Urothelium cell line (cell line): Measurements from ENCODE around the gene FA2H.
"Not testable (repeated sequence)": the region's sequence is repeated elsewhere in the genome, so short reads cannot be mapped to it uniquely, and the experiment has no call there.

Source experiments
- DNase-seq: peaks from one replicate; pipeline ENCODE4 v3.0.0; 2011; ENCODE audit warnings: low spot score, mixed read lengths
- FAIRE-seq: peaks from 2 replicates; lab custom pipeline; 2011; peaks lifted over from hg19 to GRCh38; lab: Jason Lieb, UNC

Gene FA2H

DNA sequence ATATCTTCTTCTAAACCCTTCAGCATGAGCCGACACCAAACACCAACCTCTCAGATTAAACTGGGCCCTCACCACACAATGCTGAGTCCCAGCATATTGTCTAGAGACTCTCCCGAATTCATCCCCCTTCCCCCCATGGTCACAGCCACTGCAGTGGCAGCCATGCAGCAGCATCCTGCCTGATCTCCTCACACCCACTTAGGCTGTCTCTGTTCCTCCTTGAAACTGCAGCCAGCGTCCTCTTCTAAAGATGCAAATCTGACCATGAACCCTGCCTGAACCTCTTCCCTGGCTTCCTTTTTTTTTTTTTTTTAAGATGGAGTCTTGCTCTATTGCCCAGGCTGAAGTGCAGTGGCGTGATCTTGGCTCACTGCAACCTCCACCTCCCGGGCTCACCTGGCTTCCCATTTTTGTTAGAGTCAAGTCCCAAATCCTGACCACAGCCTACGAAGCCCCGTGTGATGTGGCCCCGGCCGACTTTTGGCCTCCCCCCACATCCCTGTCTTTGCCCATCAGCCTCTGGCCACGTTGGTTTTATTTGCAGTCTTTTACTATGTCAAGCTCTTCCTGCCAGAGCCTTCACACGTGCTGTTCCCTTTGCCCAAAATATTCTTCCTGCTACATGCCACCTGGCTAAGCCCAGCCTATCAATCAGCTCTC is 2.8 kb downstream of the FA2H start:
- no peak for FAIRE-seq
- no peak for DNase-seq

DNA sequence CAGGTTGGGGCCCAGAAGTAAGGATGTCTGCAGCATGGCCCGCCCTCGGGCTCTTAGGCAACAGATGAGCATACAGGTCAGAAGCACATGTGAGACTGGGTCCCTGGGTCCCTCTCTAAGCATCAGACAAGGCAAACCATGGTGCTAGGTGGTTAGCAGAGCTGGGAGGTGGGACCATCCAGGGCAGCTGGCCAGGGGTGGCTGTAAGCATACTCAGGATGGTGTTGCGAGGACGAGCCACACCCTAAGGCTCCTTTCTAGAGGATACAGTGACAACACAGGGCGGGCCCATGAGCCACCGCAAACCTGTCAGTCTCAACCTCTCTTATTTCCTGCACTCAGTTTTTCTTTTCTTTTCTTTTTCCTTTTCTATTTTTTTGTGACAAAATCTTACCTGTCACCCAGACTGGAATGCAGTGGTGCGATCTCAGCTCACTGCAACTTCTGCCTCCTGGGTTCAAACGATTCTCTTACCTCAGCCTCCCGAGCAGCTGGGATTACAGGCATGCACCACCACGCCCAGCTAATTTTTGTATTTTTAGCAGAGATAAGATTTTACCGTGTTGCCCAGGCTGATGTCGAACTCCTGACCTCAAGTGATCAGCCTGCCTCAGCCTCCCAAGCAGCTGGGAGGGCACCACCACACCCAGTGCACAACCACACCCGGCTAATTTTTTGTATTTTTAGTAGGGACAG is 3.6 kb downstream of the FA2H start:
- DNase-seq (no peak), FAIRE-seq (no peak)

DNA sequence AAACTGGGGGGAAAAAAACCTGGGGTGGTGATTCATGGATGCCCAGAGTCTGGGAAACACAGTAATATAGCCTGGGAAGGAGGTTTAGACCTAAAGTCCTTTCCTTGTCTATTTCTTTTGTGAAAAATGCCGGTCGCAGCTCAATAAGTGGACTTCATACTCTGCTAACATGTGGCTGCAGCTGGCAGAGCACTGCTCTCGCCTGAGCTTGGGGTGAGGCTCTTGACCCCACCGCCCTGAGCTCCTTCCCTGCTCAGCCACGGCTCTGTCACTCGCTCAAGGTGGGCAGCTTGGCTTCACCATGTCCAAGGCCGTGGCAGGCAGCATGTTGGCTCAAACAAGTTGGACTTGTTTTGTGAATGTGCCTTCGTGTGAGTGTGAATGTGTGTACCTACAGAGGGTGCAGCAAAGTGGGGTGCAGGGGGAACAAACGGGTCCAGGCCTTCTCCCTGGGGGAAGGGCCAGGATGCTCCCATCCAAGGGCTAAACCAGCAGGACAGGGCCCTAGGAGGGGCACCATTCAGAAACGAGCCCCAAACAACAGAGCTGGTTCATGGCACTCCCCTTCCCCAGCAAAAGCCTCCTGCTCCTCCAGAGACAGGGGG is 4.9 kb downstream of the FA2H start:
- FAIRE-seq (no peak), DNase-seq (no peak)

DNA sequence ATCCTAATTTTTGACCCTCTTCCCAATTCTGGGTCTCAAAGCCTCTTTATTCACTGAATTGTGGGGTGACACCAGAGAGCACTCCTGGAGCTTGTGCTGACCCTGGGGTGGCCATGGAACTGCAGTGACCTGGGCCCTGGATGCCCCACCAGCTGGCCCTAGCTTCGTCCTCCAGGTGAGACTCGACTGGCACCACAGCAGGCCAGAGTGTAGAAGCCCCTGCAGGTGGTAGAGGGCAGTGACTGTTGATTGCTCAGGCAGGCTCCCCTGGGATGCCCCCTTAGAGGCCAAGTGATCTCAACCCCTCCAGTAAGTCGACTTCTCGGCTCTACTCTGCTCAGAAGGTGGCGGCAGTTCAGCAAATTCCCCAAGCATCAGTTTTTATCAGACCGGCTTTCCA is 6.4 kb downstream of the FA2H start:
- no peak for DNase-seq
- no peak for FAIRE-seq

DNA sequence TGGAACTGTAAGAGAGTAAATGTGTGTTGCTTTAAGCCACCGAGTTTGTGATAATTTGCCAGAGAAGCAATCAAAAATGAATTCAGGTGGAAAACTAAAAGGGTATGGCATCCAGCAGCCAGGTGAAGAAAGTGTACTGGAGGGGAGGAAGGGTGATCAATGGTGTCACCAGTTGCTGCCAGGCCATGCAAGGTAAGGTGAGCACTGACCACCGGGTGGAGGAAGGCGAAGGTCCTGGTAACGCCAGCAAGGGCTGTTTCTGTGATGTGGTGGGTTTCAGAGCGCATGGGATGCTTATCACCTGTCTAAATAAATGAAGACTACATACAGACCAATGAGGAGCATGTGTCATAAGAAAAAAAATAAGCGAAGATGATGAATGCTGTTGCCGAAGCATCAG is 6.9 kb downstream of the FA2H start:
- FAIRE-seq (no peak), DNase-seq (no peak)

DNA sequence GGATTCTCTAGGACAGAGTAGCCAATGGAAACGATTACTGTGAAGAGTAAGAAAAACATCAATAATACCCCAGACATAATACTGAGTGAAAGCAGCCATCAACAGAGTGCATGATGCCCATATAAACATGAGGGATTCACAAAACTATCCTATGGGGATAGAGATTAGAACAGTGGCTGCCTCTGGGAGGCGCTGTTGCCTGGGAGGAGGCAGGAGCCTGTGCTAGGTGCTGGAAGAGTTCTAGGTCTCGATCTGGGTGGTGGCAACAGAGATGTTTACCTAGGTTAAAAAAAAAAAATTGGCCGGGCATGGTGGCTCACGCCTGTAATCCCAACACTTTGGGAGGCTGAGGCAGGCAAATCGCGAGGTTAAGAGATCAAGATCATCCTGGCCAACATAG is 7.9 kb downstream of the FA2H start:
- no peak for FAIRE-seq
- DNase-seq = no peak

DNA sequence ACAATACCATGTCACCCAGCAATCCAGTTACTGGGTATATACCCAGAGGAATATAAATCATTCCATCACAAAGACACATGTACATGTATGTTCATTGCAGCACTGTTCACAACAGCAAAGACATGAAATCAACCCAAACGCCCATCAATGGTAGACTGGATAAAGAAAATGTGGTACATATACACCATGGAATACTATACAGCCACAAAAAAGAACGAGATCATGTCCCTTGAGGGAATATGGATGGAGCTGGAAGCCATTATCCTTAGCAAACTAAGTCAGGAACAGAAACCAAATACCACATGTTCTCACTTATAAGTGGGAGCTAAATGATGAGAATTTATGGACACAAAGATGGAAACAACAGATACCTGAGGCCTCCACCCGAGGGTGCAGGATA is 10.4 kb downstream of the FA2H start:
- FAIRE-seq, DNase-seq: not testable (repeated sequence)

DNA sequence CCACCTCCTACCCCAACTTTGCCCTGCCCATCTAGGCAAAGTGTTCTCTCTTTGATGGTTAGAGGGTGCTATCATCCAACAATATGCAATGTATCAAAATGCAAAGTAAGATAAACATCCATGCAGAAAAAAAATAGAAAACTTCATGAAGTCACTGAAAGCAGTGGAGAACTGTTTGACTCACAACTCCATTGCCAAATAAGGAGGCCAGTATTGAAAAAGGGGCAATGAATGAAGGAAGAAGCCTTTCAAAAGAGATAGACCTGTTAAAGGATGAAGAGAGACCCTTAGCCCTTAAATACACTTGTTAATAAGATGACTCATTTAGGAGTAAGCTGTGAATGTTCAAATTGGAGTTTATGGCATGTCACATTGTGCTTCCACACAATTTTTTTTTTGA is 13.0 kb downstream of the FA2H start:
- DNase-seq = no peak
- FAIRE-seq = no peak

DNA sequence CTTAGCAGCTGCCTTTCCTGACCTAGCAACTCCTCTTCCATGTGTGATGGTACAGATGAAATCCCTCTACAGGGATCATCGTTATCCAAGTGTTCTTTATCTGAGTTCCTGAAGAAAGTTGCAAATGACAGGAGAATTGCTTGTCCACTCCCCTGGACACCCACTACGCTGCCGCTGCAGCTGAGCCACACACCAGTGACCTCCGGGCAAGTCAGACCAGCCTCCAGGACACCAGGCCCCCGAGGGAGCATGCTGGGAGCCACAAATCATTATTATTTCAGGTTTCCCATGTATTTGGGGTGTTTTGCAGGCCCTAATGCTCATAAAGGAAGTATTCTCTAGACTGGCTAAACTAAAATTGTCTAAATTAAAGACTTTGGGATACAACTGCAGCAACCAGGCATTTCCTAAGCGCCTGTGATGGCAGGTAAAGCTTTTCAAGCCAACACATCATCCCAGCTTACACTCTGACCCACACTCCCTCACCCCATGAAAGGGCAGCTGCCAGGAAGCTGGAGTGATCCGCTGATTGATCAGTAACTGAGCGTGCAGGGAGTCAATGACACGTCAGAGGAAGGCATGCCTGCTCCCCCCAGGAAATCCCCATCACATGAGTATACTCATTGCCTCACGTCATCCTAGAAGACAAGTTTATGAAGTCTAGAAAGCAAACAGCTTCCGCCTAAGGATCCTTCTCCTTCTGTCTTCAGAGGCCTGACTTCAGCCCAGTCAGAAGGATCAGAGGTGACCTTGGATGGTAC is 14.4 kb downstream of the FA2H start:
- no peak for FAIRE-seq

DNA sequence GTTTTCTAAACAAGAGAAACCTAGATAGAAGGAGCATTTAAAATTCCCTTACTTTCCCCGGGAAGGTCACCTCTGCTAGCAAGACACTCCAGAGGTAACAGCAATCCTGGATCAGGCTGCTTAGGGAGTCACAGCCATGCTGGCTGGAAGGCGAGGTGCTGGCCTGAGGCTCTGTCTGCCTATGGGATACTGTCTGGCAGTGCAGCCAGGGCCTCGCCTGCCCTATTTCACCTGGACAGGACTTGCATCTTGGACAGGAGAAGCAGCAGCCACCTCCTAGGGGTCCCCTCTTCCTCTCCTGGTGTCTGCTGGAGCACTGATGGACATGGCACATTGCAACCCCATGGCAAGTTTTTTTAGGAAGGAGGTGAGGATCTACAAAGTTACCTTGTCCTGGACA is 15.1 kb downstream of the FA2H start:
- FAIRE-seq = no peak
- DNase-seq = no peak

More for the DNA sequence above, 14.4 kb downstream of the FA2H start:
- no peak for DNase-seq

DNA sequence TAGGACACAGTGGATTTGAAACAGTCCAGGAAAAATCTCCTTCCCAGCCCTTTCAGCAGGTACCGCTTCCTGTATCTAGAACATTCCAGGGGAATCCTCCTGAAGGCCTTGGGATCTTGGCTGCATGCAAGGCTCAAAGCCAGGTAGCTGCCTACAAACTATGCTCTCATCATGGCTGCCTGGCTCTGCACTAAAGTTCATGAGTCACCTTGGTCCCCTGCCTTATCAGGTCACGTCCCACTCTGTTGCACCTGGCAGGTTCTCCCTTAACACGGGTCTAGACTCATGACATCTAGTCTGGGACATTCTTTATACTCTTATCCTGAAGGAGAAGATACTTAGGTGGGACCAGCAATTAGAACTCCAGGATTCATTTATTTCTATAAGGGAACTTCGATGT is 15.8 kb downstream of the FA2H start:
- FAIRE-seq (no peak), DNase-seq (no peak)

DNA sequence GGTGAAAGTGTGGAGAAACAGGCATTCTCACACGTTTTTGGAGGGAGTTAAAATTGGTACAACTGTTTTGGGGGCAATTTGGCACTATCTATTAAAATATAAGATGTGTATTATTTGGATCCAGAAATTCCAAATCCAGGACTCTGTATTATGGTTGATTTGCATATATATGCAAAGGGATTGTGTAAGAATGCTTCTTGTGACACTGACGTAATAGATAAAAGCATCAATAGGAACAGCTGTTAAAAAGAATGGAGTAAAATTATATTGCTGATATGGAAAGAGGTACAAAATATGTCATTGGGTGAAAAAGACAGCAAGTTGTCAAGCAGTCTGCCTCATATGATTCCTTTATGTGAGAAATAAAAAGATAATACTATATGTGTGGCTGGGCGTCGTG is 17.3 kb downstream of the FA2H start:
- FAIRE-seq (no peak), DNase-seq (no peak)

DNA sequence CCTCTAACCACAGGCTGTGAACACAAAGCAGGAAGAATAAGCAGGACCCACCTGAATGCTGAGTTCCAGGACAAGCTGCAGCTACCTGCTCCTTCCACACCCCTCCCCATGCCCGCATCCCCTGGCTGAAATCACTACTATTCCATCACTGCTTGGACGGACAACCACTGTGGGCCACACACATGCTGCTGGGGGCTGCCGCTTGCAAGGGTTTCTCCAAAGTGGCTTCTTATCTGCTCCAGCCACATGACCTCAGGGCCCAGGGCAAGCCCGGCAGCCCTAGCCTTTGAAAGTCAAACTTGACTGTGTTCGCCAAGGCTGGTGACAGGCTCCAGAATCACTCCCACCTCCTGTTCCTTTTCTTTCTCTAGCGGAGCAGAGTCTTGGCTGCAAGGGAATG is 18.4 kb downstream of the FA2H start:
- FAIRE-seq (no peak), DNase-seq (no peak)

DNA sequence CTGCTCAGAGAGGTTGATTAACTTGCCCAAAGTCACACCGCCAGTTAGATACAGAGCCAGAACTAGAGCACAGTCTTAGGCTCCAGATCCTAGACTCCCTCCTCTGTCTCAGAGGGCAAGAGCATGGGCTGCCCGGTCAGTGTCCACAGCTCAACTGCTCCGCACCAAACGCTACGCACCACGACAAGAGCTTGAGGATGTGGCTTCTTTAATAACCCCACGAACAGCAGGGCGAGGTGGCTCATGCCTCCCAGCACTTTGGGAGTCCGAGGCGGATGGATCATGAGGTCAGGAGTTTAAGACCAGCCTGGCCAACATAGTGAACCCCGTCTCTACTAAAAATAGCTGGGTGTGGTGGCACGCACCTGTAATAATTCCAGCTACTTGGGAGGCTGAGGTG is 21.4 kb downstream of the FA2H start:
- FAIRE-seq (no peak), DNase-seq (no peak)

DNA sequence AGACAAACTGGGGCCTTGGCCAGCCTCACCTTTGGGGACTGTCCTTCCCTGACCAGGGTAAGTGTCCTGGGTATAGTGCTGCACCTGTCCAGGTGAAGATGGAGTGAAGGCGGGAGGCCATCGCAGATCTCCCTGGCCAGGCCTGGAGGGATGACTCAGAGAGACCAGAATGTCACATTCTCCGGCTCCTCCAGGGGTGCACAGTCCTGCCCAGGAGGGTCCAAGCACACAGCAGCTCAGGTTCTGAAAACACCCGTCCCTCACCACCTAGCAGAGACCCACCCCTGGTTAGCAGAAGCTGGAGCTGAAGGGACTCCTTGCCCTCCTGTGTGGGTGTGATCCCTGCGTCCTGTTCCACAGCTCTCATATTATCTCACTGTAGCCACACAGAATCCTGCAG is 21.9 kb downstream of the FA2H start:
- no peak for FAIRE-seq
- DNase-seq = no peak

DNA sequence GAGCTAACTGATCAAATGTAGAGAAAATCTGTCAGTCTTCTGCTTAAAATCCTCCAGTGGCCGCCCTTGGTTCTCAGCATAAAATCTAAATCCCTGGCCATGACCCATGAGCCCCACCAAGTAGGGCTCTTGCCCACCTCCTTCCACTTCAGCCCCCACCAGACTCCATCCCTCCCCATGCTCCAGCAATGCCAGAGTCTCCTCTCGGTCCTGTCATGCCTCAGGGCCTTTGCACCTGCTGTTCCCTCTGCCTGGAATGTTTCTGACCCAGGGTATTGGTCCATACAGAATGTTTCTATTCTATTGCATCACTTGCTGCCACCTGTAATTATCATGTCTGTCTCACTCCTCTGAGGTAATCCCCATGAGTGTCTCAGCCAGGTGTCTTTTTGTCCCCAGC is 22.4 kb downstream of the FA2H start:
- FAIRE-seq (no peak), DNase-seq (no peak)

DNA sequence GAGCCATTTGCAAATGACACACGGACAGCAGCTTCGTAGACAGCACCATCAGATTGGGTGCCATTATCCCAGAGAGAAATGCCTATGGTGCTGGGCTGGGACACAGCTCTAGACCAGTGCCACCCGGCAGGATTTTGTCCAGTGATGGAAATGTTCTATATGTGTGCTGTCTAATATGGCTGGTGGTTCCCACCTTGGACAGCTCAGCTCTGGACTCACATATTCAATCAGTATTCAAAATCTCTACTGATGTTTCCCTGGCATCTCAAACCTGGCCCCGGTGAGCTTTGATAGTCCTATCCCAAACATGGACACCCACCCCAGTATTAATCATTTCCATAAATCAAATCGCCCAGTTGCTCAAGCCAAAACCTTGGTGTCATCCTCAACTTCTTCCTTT is 23.0 kb downstream of the FA2H start:
- no peak for FAIRE-seq
- DNase-seq = no peak

DNA sequence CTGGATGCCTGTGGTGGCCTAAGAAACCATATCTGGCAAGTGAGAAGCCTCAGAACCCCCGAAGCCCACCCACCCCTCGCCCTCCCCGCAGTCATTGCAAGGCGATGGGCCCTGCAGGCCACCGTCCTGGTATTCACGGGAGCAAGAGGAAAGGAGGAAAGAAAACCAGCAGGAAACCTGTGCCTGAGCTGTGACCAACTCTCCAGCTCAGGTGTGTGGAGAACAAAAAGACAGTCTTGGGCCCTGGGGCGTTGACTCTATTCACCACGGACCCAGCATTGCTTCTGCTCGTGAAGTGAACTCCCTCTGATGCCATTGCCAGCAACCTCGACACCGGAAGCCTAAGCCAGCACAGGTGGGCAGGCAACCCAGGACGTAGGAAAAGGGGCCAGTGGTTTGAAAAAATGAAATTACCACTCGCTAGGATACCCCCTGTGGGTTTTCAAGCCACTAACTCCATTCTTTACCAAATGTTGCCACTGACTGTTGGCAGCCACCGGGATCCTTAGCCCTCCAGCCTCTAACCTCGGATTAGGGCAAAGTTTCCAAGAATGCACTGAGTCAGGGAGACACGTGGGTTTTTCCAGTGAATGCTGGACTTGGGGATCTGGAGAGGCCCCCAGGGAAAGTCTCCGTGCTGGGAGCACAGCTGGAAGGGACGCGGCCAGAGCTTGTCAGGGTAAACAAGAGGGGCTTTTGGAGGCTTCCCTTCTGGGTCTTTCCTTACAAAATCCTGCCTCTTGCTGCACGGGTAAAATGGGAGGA is 25.1 kb downstream of the FA2H start:
- DNase-seq (no peak), FAIRE-seq (no peak)

DNA sequence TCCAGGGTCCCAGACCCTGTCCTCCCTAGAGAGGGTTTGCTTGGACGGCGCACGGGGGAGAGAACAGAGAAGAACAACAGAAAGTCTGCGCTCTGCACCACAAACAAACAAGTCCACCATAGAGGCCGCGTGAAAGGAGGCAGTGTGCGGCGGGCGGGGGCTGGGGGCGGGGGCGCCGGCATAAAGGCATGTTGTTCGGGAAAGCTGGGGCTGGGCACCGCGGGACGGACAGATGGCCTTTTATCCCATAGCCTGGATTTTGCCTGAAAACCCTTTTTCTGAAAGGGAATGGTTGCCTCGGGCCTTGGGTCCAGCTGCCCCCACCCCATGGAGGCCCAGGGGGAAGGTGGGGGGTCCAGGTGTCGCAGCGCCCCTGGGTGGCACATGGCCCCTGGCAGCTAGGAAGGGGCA is 26.0 kb downstream of the FA2H start:
- FAIRE-seq (no peak), DNase-seq (no peak)

DNA sequence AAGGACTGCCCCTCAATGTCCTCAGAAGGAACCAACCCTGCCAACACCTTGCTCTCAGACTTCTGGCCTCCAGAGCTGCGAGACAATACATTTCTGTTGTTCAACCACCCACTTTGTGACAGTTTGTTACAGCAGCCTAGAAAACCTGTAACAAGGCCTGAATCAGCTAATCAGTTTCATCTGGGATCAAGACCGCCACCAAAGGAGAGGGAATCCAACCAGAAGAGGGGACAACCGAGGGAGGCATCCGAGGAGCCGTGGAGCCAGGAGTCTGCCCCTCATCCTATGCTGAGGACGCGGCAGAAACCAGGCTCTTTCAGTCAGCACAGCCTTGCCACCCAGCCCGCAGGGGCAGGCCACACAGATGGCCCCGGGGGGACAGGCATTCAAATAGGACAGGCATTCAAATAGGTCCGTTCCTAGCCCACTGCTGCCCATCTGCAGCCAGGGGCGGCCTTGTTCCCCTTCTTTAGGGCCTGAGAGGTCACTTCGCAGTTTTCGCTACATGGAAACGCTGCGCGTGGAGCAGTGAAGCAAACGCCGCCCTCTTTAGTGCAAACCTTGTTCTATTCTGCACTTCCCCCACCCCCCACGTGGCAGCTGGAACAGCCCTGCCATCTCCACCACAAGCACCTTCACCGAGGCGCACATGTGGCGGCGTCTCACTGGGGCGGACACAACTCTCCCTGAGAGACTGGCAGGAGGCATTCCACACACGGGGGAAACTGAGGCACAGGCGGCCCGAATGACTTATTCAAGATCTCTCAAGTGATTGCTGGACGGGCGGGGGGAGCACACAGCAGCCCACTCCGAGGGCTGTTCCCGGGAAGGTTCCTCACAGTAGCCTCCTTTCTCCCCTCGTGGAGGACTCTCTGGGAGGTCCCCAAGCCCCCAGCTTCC is 26.7 kb downstream of the FA2H start:
- no peak for FAIRE-seq
- no peak for DNase-seq
